Type B pancreatic cell (in vitro differentiated cells): ENCODE results near the gene SCN4A. TPM values are rescaled to one million over a fixed set of nuclear protein-coding genes. Genes with fewer than 3 reads are reported as not detected.

Source experiments
- DNase-seq: peaks from one replicate; pipeline ENCODE4 v3.0.0; 2021; ENCODE audit warnings: mixed read lengths; ENCODE audit not compliant: unreplicated experiment; ENCODE audit errors: extremely low spot score
- H3K27ac Mint-ChIP-seq: 2 replicates; pipeline ENCODE4 v1.8.0; 2021; ENCODE audit warnings: mild to moderate bottlenecking, mixed read lengths
- H3K27me3 Mint-ChIP-seq: 2 replicates; pipeline ENCODE4 v1.8.0; 2021; ENCODE audit warnings: mixed read lengths
- H3K36me3 Mint-ChIP-seq: 2 replicates; pipeline ENCODE4 v1.8.0; 2021; ENCODE audit warnings: mixed read lengths
- H3K4me1 Mint-ChIP-seq: one replicate; pipeline ENCODE4 v1.8.0; 2021; ENCODE audit warnings: mixed read lengths; ENCODE audit not compliant: unreplicated experiment
- H3K4me3 Mint-ChIP-seq: 2 replicates; pipeline ENCODE4 v1.8.0; 2021; ENCODE audit warnings: mild to moderate bottlenecking, mixed read lengths
- H3K9me3 Mint-ChIP-seq: 2 replicates; pipeline ENCODE4 v1.8.0; 2021; ENCODE audit warnings: mixed read lengths
- total RNA-seq: library from RNA; stranded (reverse); gene quantifications from 2 replicates; pipeline ENCODE4 v1.2.1, GENCODE V29; 2021; ENCODE audit warnings: low replicate concordance
- TF ChIP-seq, protein P1 (sequence below): fragments of 200-600 bp; sonication (generic); conservative IDR thresholded peaks from 2 replicates; pipeline ENCODE4 v1.5.0; 2021; ENCODE audit warnings: antibody characterized with exemption, mild to moderate bottlenecking

Gene SCN4A
- total RNA-seq, 1 donor from 2014 or later, result 0.39 TPM

DNA sequence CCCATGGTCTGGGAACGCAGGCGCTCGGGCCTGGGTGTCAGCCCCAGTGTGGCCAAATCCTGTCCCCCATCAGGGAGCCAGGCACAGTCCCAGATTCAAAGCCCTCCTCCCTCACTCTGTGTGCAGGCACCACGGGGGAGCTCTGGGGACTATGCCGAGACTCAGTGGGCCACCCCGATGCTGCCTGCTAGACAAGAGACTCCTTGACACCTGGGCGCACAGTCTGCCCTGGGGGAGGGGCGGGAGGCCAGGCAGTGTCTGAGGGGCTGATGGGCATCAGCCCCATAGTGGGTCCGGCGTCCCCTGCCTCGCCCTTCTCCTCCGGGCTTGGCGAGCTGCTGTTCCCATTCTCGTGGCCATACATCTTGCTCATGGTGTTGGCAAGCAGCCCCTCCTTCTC is 32.1 kb downstream of the SCN4A start:
- H3K4me3 Mint-ChIP-seq, result no peak overlapping the region
- H3K27ac Mint-ChIP-seq, result no peak overlapping the region
- no peak for DNase-seq
- no peaks in the 10 kb centered on the region for H3K27me3 Mint-ChIP-seq
- H3K4me1 Mint-ChIP-seq, result no peaks in the 10 kb centered on the region
- H3K36me3 Mint-ChIP-seq, result no peaks in the 10 kb centered on the region
- H3K9me3 Mint-ChIP-seq, result no peaks in the 10 kb centered on the region
- TF ChIP-seq, protein P1, sequence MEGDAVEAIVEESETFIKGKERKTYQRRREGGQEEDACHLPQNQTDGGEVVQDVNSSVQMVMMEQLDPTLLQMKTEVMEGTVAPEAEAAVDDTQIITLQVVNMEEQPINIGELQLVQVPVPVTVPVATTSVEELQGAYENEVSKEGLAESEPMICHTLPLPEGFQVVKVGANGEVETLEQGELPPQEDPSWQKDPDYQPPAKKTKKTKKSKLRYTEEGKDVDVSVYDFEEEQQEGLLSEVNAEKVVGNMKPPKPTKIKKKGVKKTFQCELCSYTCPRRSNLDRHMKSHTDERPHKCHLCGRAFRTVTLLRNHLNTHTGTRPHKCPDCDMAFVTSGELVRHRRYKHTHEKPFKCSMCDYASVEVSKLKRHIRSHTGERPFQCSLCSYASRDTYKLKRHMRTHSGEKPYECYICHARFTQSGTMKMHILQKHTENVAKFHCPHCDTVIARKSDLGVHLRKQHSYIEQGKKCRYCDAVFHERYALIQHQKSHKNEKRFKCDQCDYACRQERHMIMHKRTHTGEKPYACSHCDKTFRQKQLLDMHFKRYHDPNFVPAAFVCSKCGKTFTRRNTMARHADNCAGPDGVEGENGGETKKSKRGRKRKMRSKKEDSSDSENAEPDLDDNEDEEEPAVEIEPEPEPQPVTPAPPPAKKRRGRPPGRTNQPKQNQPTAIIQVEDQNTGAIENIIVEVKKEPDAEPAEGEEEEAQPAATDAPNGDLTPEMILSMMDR, result no peak

- no peak overlapping the region for H3K27ac Mint-ChIP-seq
- no peaks in the 10 kb centered on the region for H3K4me1 Mint-ChIP-seq
- TF ChIP-seq, protein P1, result no peak
- no peak overlapping the region for H3K4me3 Mint-ChIP-seq
- no peaks in the 10 kb centered on the region for H3K27me3 Mint-ChIP-seq
- no peaks in the 10 kb centered on the region for H3K36me3 Mint-ChIP-seq
- no peaks in the 10 kb centered on the region for H3K9me3 Mint-ChIP-seq
- no peak for DNase-seq
Measured at GRCh38 chr17:63939884-63940283, 32.8 kb downstream of the SCN4A start.

GRCh38 chr17:63939401-63939800 is 33.3 kb downstream of the SCN4A start:
- Mint-ChIP-seq H3K4me3 (no peak overlapping the region), H3K4me1 (no peaks in the 10 kb centered on the region), H3K27ac (no peak overlapping the region), H3K9me3 (no peaks in the 10 kb centered on the region), H3K27me3 (no peaks in the 10 kb centered on the region), H3K36me3 (no peaks in the 10 kb centered on the region)
- no peak for DNase-seq
- TF ChIP-seq, protein P1, result no peak

- no peaks in the 10 kb centered on the region for H3K4me1 Mint-ChIP-seq
- H3K36me3 Mint-ChIP-seq, result no peaks in the 10 kb centered on the region
- H3K27ac Mint-ChIP-seq, result no peak overlapping the region
- H3K9me3 Mint-ChIP-seq, result no peaks in the 10 kb centered on the region
- TF ChIP-seq, protein P1, result no peak
- no peaks in the 10 kb centered on the region for H3K27me3 Mint-ChIP-seq
- no peak overlapping the region for H3K4me3 Mint-ChIP-seq
- DNase-seq, result no peak
Measured at GRCh38 chr17:63937920-63938319, 34.8 kb downstream of the SCN4A start.

DNA sequence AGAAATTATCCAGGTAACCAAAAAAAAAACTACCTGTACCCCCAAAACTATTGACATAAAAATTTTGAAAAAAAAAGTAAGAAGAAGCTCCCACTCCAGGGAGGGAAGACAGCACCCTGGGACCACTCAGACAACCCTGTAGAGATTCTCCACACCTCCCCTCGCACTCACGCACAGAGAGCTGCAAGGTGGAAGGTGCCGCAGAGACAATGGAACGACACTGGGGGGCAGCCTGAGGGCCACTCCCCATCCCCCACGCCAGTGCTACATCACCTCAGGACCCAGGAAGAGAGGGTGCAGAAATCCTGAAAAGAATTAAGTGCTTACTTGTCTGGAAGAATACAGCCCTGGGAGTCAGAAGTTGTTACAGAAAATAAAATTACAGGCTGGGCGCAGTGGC is 35.4 kb downstream of the SCN4A start:
- Mint-ChIP-seq H3K27me3 (no peaks in the 10 kb centered on the region), H3K36me3 (no peaks in the 10 kb centered on the region), H3K9me3 (no peaks in the 10 kb centered on the region), H3K27ac (no peak overlapping the region), H3K4me3 (no peak overlapping the region), H3K4me1 (no peaks in the 10 kb centered on the region)
- TF ChIP-seq, protein P1, result no peak
- DNase-seq, result no peak
